ENCODE results near the gene SF3B4. TPM values are rescaled to one million over a fixed set of nuclear protein-coding genes. Genes with fewer than 3 reads are reported as not detected.

Gene SF3B4
- total and polyA plus RNA-seq, 2 of the 4 experiments (the other 2 are of a cell fraction) = 6.6 to 64.4 TPM

DNA sequence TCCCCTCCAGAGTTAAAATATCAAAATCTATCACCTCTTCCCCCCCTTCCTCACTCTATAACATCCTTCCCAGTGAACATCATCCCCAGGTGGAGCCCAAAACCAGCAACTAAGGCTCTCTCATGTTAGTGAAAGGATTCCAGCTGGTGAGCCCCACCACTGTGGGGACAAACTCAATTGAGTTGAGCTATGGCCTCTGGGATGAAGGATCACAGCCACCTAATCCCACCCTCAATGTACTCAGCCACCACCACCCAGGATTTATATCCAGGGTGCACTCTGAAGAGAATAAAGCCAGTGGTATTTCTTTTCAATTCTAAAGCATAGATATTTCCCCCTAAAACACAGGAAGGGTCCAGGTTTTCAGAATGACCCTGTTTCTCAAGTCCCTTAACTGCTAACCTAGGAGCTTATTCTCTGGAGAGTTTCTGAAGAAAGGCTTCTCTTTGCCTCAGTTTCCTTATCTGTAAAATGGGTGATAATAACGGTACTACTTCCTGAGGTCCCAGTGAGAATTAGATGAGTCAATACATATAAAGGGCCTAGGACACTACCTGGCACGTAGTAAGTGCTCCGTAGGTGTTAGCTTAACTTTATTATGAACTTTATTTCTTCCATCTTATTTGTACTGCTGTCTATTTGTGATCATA, 43.9 kb downstream of the SF3B4 start:
- no peak overlapping the region; the same call in 1 of the 2 replicates for H3K4me2 ChIP-seq (ENCODE audit: low read depth, low read length)
- H3K23ac ChIP-seq (ENCODE audit: low read depth, low read length) = no peak overlapping the region
- TF ChIP-seq RFX5 (IDR thresholded peaks at IDR 0.05; ENCODE audit: low read depth, low read length) = no peak
- no peak for TF ChIP-seq RCOR1 (IDR thresholded peaks at IDR 0.05; ENCODE audit: insufficient replicate concordance, low read length)
- TF ChIP-seq, protein P1, sequence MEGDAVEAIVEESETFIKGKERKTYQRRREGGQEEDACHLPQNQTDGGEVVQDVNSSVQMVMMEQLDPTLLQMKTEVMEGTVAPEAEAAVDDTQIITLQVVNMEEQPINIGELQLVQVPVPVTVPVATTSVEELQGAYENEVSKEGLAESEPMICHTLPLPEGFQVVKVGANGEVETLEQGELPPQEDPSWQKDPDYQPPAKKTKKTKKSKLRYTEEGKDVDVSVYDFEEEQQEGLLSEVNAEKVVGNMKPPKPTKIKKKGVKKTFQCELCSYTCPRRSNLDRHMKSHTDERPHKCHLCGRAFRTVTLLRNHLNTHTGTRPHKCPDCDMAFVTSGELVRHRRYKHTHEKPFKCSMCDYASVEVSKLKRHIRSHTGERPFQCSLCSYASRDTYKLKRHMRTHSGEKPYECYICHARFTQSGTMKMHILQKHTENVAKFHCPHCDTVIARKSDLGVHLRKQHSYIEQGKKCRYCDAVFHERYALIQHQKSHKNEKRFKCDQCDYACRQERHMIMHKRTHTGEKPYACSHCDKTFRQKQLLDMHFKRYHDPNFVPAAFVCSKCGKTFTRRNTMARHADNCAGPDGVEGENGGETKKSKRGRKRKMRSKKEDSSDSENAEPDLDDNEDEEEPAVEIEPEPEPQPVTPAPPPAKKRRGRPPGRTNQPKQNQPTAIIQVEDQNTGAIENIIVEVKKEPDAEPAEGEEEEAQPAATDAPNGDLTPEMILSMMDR (conservative IDR thresholded peaks at IDR 0.05; ENCODE audit: low read depth, low read length) = no peak
- no peak for TF ChIP-seq MAZ (IDR thresholded peaks at IDR 0.05; ENCODE audit: borderline replicate concordance, low read depth, low read length)
- no peak for TF ChIP-seq NFE2L2 (IDR thresholded peaks at IDR 0.05; ENCODE audit: low read depth, low read length)
- TF ChIP-seq CHD1 (IDR thresholded peaks at IDR 0.05; ENCODE audit: low read depth, low read length) = no peak
- TF ChIP-seq POLR2A (IDR thresholded peaks at IDR 0.05; ENCODE audit: low read depth, low read length) = no peak
- TF ChIP-seq SMC3 (IDR thresholded peaks at IDR 0.05; ENCODE audit: low read depth, low read length) = no peak
- no peak for ATAC-seq (ENCODE audit: low read depth)
- H4K91ac ChIP-seq (ENCODE audit: insufficient read depth, low read depth, low read length) = no peak overlapping the region
- ChIA-PET POLR2A (ENCODE audit: unreplicated experiment) (no interaction called here), CTCF (no interaction called here)
- H3K14ac ChIP-seq (replicated peaks; ENCODE audit: low read depth, low read length) = no peak overlapping the region
- no peak overlapping the region for H2BK120ac ChIP-seq (ENCODE audit: low read depth, low read length)
- H3K79me1 ChIP-seq (ENCODE audit: low read depth in 1 of 2, low read length in 2 of 2) = peaks cover 3 to 19% of the 10 kb centered on the region in 2 experiments
- H3K9ac ChIP-seq (ENCODE audit: low read depth, low read length) = no peak overlapping the region
- H3K4me1 ChIP-seq (ENCODE audit: control insufficient read depth, insufficient read depth, low read length) = peaks cover under 1% of the 10 kb centered on the region; the same call in 1 of the 2 replicates
- H3K4ac ChIP-seq (ENCODE audit: low read depth, low read length) = no peak overlapping the region
- peaks cover 15% of the 10 kb centered on the region for H4K20me1 ChIP-seq (ENCODE audit: insufficient read depth, low read length)
- no peak for DNase-seq
- H2BK15ac ChIP-seq (ENCODE audit: low read depth, low read length) = no peak overlapping the region
- in situ Hi-C loops (cut with MboI; ENCODE audit: low sequenced_read_pairs) (no loop called here), intact Hi-C loops (cut with micrococcal nuclease) (no loop called here), dilution Hi-C loops (cut with HindIII; ENCODE audit: low sequenced_read_pairs, unreplicated experiment) (no loop called here)
- no TSS peak for BruUV-seq (replicated peaks)
- no peak overlapping the region for H2BK20ac ChIP-seq (ENCODE audit: low read depth, low read length)
- H3K27ac ChIP-seq (ENCODE audit: insufficient read depth, low read length) = no peak overlapping the region
- H2BK5ac ChIP-seq (ENCODE audit: low read depth, low read length, poor library complexity, severe bottlenecking) = no peak overlapping the region
- no peak overlapping the region for H3K56ac ChIP-seq (ENCODE audit: extremely low read depth, insufficient read depth, low read length)
- H2AK9ac ChIP-seq (replicated peaks; ENCODE audit: low read depth, low read length, poor library complexity) = no peak overlapping the region
- H3K18ac ChIP-seq (ENCODE audit: low read depth, low read length) = no peak overlapping the region
- H4K5ac ChIP-seq (ENCODE audit: low read depth, low read length) = no peak overlapping the region
- H4K8ac ChIP-seq (ENCODE audit: low read depth in 2 of 2, low read length in 2 of 2) = no peak overlapping the region
- no peaks in the 10 kb centered on the region for H3K9me3 ChIP-seq (ENCODE audit: control insufficient read depth, insufficient read depth, low read length)
- H2AK5ac ChIP-seq (ENCODE audit: low read depth, low read length) = no peak overlapping the region
- H3K9me1 ChIP-seq (ENCODE audit: insufficient read depth, low read length) = no peaks in the 10 kb centered on the region
- H3K4me3 ChIP-seq (ENCODE audit: insufficient read depth, low read depth, low read length) = no peak overlapping the region
- no peak overlapping the region for H2AFZ ChIP-seq (replicated peaks; ENCODE audit: low read length, poor library complexity)
- no peaks in the 10 kb centered on the region for H3K36me3 ChIP-seq (ENCODE audit: control insufficient read depth, insufficient read depth, low read length)
- WGBS, 2 experiments (ENCODE audit: extremely low coverage in 2 of 2, insufficient read length in 1 of 2) = no CpG with 5 or more reads among the region's 3 CpGs
- no peaks in the 10 kb centered on the region for H3K27me3 ChIP-seq (ENCODE audit: control insufficient read depth, insufficient read depth, low read length)
